ENCODE data around the gene ADAMTS1. TPM values are rescaled to one million over a fixed set of nuclear protein-coding genes. Genes with fewer than 3 reads are reported as not detected.

Gene ADAMTS1
- total and polyA plus RNA-seq, 2 of the 13 experiments (the other 11 are each of a cell fraction or from before 2014, with no cell fraction given): 0.02 to 0.11 TPM

DNA sequence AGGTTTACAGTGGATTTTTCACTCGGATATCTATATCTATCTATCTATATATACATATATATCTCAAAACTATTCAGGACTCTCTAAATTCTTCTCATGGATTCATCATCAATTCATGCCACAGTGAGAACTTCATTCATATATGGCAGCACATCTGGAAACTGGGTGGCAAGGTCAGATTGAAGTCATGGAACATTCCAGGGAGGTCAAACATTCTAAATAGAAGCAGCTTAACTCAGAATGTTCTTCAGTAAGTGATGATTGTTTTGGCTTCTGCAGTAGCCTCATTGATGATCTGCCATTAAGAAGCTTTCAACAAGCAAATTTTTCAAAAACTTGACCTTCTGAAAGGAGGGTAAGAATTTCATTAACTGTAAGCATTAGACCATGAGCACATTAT, 46.9 kb upstream of the ADAMTS1 start (continued):
- TF ChIP-seq, protein P1, sequence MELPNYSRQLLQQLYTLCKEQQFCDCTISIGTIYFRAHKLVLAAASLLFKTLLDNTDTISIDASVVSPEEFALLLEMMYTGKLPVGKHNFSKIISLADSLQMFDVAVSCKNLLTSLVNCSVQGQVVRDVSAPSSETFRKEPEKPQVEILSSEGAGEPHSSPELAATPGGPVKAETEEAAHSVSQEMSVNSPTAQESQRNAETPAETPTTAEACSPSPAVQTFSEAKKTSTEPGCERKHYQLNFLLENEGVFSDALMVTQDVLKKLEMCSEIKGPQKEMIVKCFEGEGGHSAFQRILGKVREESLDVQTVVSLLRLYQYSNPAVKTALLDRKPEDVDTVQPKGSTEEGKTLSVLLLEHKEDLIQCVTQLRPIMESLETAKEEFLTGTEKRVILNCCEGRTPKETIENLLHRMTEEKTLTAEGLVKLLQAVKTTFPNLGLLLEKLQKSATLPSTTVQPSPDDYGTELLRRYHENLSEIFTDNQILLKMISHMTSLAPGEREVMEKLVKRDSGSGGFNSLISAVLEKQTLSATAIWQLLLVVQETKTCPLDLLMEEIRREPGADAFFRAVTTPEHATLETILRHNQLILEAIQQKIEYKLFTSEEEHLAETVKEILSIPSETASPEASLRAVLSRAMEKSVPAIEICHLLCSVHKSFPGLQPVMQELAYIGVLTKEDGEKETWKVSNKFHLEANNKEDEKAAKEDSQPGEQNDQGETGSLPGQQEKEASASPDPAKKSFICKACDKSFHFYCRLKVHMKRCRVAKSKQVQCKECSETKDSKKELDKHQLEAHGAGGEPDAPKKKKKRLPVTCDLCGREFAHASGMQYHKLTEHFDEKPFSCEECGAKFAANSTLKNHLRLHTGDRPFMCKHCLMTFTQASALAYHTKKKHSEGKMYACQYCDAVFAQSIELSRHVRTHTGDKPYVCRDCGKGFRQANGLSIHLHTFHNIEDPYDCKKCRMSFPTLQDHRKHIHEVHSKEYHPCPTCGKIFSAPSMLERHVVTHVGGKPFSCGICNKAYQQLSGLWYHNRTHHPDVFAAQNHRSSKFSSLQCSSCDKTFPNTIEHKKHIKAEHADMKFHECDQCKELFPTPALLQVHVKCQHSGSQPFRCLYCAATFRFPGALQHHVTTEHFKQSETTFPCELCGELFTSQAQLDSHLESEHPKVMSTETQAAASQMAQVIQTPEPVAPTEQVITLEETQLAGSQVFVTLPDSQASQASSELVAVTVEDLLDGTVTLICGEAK (IDR thresholded peaks at IDR 0.05): no peak
- TF ChIP-seq, protein P1 (CRISPR knock-in tag; IDR thresholded peaks at IDR 0.05): no peak
- TF ChIP-seq, protein P2, sequence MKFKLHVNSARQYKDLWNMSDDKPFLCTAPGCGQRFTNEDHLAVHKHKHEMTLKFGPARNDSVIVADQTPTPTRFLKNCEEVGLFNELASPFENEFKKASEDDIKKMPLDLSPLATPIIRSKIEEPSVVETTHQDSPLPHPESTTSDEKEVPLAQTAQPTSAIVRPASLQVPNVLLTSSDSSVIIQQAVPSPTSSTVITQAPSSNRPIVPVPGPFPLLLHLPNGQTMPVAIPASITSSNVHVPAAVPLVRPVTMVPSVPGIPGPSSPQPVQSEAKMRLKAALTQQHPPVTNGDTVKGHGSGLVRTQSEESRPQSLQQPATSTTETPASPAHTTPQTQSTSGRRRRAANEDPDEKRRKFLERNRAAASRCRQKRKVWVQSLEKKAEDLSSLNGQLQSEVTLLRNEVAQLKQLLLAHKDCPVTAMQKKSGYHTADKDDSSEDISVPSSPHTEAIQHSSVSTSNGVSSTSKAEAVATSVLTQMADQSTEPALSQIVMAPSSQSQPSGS (CRISPR knock-in tag; IDR thresholded peaks at IDR 0.05): no peak
- TF ChIP-seq ZFP82 (CRISPR knock-in tag; IDR thresholded peaks at IDR 0.05; ENCODE audit: borderline replicate concordance): no peak
- TF ChIP-seq STAG1 (CRISPR knock-in tag; IDR thresholded peaks at IDR 0.05): no peak
- TF ChIP-seq CREM (IDR thresholded peaks at IDR 0.05): no peak
- no peak for TF ChIP-seq CREM (CRISPR knock-in tag; IDR thresholded peaks at IDR 0.05)
- TF ChIP-seq, protein P3, sequence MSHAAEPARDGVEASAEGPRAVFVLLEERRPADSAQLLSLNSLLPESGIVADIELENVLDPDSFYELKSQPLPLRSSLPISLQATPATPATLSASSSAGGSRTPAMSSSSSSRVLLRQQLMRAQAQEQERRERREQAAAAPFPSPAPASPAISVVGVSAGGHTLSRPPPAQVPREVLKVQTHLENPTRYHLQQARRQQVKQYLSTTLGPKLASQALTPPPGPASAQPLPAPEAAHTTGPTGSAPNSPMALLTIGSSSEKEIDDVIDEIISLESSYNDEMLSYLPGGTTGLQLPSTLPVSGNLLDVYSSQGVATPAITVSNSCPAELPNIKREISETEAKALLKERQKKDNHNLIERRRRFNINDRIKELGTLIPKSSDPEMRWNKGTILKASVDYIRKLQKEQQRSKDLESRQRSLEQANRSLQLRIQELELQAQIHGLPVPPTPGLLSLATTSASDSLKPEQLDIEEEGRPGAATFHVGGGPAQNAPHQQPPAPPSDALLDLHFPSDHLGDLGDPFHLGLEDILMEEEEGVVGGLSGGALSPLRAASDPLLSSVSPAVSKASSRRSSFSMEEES (CRISPR knock-in tag; IDR thresholded peaks at IDR 0.05): no peak
- TF ChIP-seq NAIF1 (CRISPR knock-in tag; IDR thresholded peaks at IDR 0.05; ENCODE audit: borderline replicate concordance): no peak
- no peak for TF ChIP-seq PHB2 (IDR thresholded peaks at IDR 0.05; ENCODE audit: partially characterized antibody)
- no peak for TF ChIP-seq ISX (CRISPR knock-in tag; conservative IDR thresholded peaks at IDR 0.05)
- no peak for TF ChIP-seq SMAD9 (CRISPR knock-in tag; IDR thresholded peaks at IDR 0.05)

All from HepG2 (cell line).